ENCODE results near the gene EYS.

The EYS gene

GRCh38 chr6:63868351-63868750 lies 1838.7 kb downstream of the EYS start:
- TF ChIP-seq GATA3 (IDR thresholded peaks at IDR 0.05; ENCODE audit: low read depth, low read length) (no peak), GATA2 (IDR thresholded peaks at IDR 0.05; ENCODE audit: low read depth, low read length) (no peak)

GRCh38 chr6:63864671-63865318 lies 1842.2 kb downstream of the EYS start:
- TF ChIP-seq GATA3 (IDR thresholded peaks at IDR 0.05; ENCODE audit: low read depth, low read length) (no peak), GATA2 (IDR thresholded peaks at IDR 0.05; ENCODE audit: low read depth, low read length) (no peak)

GRCh38 chr6:63864061-63864460 lies 1843.0 kb downstream of the EYS start:
- TF ChIP-seq GATA2 (IDR thresholded peaks at IDR 0.05; ENCODE audit: low read depth, low read length), result no peak
- TF ChIP-seq GATA3 (IDR thresholded peaks at IDR 0.05; ENCODE audit: low read depth, low read length), result no peak

GRCh38 chr6:63862486-63863198 lies 1844.4 kb downstream of the EYS start:
- no peak for TF ChIP-seq GATA2 (IDR thresholded peaks at IDR 0.05; ENCODE audit: low read depth, low read length)
- TF ChIP-seq GATA3 (IDR thresholded peaks at IDR 0.05; ENCODE audit: low read depth, low read length), result no peak

GRCh38 chr6:63859528-63859927 lies 1847.5 kb downstream of the EYS start:
- TF ChIP-seq GATA2 (IDR thresholded peaks at IDR 0.05; ENCODE audit: low read depth, low read length) (no peak), GATA3 (IDR thresholded peaks at IDR 0.05; ENCODE audit: low read depth, low read length) (no peak)

- TF ChIP-seq GATA2 (IDR thresholded peaks at IDR 0.05; ENCODE audit: low read depth, low read length) (no peak), GATA3 (IDR thresholded peaks at IDR 0.05; ENCODE audit: low read depth, low read length) (no peak)
Observed at GRCh38 chr6:63858691-63859090, 1848.3 kb downstream of the EYS start.

GRCh38 chr6:63856271-63856670 lies 1850.8 kb downstream of the EYS start:
- no peak for TF ChIP-seq GATA2 (IDR thresholded peaks at IDR 0.05; ENCODE audit: low read depth, low read length)

- TF ChIP-seq GATA2 (IDR thresholded peaks at IDR 0.05; ENCODE audit: low read depth, low read length), result no peak
- TF ChIP-seq GATA3 (IDR thresholded peaks at IDR 0.05; ENCODE audit: low read depth, low read length), result no peak
Observed at GRCh38 chr6:63844287-63844686, 1862.7 kb downstream of the EYS start.

GRCh38 chr6:63839485-63839884 lies 1867.5 kb downstream of the EYS start:
- TF ChIP-seq GATA3 (IDR thresholded peaks at IDR 0.05; ENCODE audit: low read depth, low read length) (no peak), GATA2 (IDR thresholded peaks at IDR 0.05; ENCODE audit: low read depth, low read length) (no peak)

- TF ChIP-seq GATA2 (IDR thresholded peaks at IDR 0.05; ENCODE audit: low read depth, low read length), result no peak
- TF ChIP-seq GATA3 (IDR thresholded peaks at IDR 0.05; ENCODE audit: low read depth, low read length), result no peak
Observed at GRCh38 chr6:63824722-63825121, 1882.3 kb downstream of the EYS start.

- TF ChIP-seq GATA3 (IDR thresholded peaks at IDR 0.05; ENCODE audit: low read depth, low read length), result no peak
- TF ChIP-seq GATA2 (IDR thresholded peaks at IDR 0.05; ENCODE audit: low read depth, low read length), result no peak
Observed at GRCh38 chr6:63821442-63821841, 1885.6 kb downstream of the EYS start.

- no peak for TF ChIP-seq GATA2 (IDR thresholded peaks at IDR 0.05; ENCODE audit: low read depth, low read length)
- TF ChIP-seq GATA3 (IDR thresholded peaks at IDR 0.05; ENCODE audit: low read depth, low read length), result no peak
Observed at GRCh38 chr6:63819831-63820230, 1887.2 kb downstream of the EYS start.

GRCh38 chr6:63817492-63818050 lies 1889.5 kb downstream of the EYS start:
- TF ChIP-seq GATA3 (IDR thresholded peaks at IDR 0.05; ENCODE audit: low read depth, low read length) (no peak), GATA2 (IDR thresholded peaks at IDR 0.05; ENCODE audit: low read depth, low read length) (no peak)

GRCh38 chr6:63816982-63817436 lies 1890.0 kb downstream of the EYS start:
- TF ChIP-seq GATA3 (IDR thresholded peaks at IDR 0.05; ENCODE audit: low read depth, low read length), result peak; percentile 25; the same call in 1 of the 2 replicates
- TF ChIP-seq GATA2 (IDR thresholded peaks at IDR 0.05; ENCODE audit: low read depth, low read length), result peak; percentile 79

Measured in SH-SY5Y (cell line).